GM21381 (cell line): ENCODE results near the gene ACTN2.

Experiments
- ATAC-seq: cut with Tn5 transposase; IDR thresholded peaks from one replicate; pipeline ENCODE4 v1.9.1; 2021; ENCODE audit warnings: mild to moderate bottlenecking, moderate library complexity; ENCODE audit not compliant: unreplicated experiment

The ACTN2 gene

GRCh38 chr1:236734141-236734765 lies 48.0 kb downstream of the ACTN2 start:
- no peak for ATAC-seq

GRCh38 chr1:236736761-236737160 lies 50.5 kb downstream of the ACTN2 start:
- ATAC-seq, result no peak

- ATAC-seq, result no peak
These were observed 55.5 kb downstream of the ACTN2 start for GRCh38 chr1:236741753-236742152.

- no peak for ATAC-seq
These were observed 56.3 kb downstream of the ACTN2 start for GRCh38 chr1:236742421-236743160.

GRCh38 chr1:236744533-236744932 lies 58.2 kb downstream of the ACTN2 start:
- ATAC-seq, result no peak

- no peak for ATAC-seq
These were observed 60.5 kb downstream of the ACTN2 start for GRCh38 chr1:236746785-236747184.

GRCh38 chr1:236747311-236747985 lies 61.1 kb downstream of the ACTN2 start:
- no peak for ATAC-seq

- no peak for ATAC-seq
These were observed 62.1 kb downstream of the ACTN2 start for GRCh38 chr1:236748268-236748870.

- no peak for ATAC-seq
These were observed 64.6 kb downstream of the ACTN2 start for GRCh38 chr1:236750928-236751327.

GRCh38 chr1:236751385-236751784 lies 65.1 kb downstream of the ACTN2 start:
- ATAC-seq, result no peak

GRCh38 chr1:236751935-236752334 lies 65.6 kb downstream of the ACTN2 start:
- ATAC-seq, result no peak

GRCh38 chr1:236753516-236753915 lies 67.2 kb downstream of the ACTN2 start:
- no peak for ATAC-seq

GRCh38 chr1:236753964-236754363 lies 67.7 kb downstream of the ACTN2 start:
- no peak for ATAC-seq

- ATAC-seq, result no peak
These were observed 68.4 kb downstream of the ACTN2 start for GRCh38 chr1:236754525-236755210.

GRCh38 chr1:236757640-236758039 lies 71.3 kb downstream of the ACTN2 start:
- no peak for ATAC-seq

- ATAC-seq, result no peak
These were observed 73.1 kb downstream of the ACTN2 start for GRCh38 chr1:236759252-236759859.

GRCh38 chr1:236760480-236760879 lies 74.2 kb downstream of the ACTN2 start:
- ATAC-seq, result no peak

- ATAC-seq, result no peak
These were observed 74.7 kb downstream of the ACTN2 start for GRCh38 chr1:236760986-236761385.

- ATAC-seq, result no peak
These were observed 75.3 kb downstream of the ACTN2 start for GRCh38 chr1:236761397-236762132.

GRCh38 chr1:236762410-236762809 lies 76.1 kb downstream of the ACTN2 start:
- no peak for ATAC-seq
